ENCODE results near the gene ZNF683. TPM values are rescaled to one million over a fixed set of nuclear protein-coding genes. Genes with fewer than 3 reads are reported as not detected.

Gene ZNF683
- total RNA-seq, 1 donor from 2014 or later: not detected

DNA sequence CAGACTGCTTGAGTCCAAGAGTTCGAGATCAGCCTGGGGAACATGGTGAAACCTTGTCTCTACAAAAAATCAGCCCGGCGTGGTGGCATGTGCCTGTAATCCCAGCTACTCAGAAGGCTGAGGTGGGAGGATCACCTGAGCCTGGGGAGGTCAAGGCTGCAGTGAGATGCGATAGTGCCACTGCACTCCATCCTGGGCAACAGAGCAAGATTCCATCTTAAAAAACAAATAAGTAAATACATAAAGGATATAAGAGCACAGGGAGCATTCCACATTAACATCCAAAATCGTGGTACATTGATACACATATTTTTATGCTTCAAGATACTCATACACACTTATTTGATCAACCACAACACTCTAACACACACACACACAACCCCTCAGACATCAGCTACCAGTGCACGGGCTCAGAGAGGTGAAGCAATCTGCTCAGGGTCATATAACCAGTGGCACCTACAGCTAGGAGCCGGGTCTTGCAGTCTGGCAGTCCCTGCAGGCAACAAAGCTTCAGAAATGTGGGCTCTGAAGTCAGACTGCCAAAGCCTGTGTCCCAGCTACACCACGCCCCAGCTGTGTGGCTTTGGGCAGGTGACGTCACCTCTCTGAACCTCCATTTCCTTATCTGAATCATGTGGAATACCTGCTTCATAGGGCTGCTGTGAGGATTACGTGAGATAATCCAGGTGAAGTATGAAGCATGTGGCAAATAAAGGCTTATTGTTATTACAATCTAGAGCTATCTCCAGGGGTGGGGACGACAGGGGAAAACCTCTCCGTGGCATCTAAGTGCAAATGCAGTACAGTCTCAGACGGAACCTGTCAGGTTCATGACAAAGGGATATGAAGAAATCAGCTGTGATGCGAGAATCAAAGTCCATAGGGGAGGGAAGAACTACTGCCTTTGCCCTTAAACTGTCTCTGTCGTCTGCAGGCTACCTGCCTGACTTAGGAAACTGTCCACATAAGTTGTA is 13.9 kb downstream of the ZNF683 start:
- no peak for DNase-seq (ENCODE audit: low read depth in 2 of 2)

- DNase-seq (ENCODE audit: low read depth in 2 of 2): no peak
These were observed 15.4 kb downstream of the ZNF683 start for GRCh38 chr1:26357121-26357602.

DNA sequence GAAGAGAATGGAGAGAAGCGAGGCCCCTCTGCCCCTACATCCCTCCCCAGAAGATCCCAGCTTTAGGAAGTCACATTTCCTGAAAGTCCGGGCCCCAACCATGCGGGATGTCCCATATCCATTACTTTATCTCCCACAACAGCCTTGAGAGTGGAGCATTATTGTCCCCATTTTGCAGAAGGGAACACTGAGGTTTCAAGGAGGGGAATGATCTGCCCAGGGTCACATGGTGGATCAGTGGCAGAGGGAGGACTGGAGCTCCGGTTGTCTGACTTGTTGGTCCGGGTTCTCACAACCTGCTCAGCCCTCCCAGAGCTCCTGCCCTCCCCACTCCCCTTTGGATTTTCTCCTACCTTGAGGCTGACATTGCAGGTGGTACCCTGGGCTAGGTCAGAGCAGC is 16.4 kb downstream of the ZNF683 start:
- no peak for DNase-seq (ENCODE audit: low read depth in 2 of 2)

GRCh38 chr1:26354972-26355371 is 17.6 kb downstream of the ZNF683 start:
- no peak for DNase-seq (ENCODE audit: low read depth in 2 of 2)

GRCh38 chr1:26353976-26354820 is 18.4 kb downstream of the ZNF683 start, which contains the start of gene CRYBG2:
Gene CRYBG2 (minus strand): TSS chr1:26354130. CDS start chr1:26346657, 7,473 bp downstream.
- DNase-seq (ENCODE audit: low read depth in 2 of 2): no peak

DNA sequence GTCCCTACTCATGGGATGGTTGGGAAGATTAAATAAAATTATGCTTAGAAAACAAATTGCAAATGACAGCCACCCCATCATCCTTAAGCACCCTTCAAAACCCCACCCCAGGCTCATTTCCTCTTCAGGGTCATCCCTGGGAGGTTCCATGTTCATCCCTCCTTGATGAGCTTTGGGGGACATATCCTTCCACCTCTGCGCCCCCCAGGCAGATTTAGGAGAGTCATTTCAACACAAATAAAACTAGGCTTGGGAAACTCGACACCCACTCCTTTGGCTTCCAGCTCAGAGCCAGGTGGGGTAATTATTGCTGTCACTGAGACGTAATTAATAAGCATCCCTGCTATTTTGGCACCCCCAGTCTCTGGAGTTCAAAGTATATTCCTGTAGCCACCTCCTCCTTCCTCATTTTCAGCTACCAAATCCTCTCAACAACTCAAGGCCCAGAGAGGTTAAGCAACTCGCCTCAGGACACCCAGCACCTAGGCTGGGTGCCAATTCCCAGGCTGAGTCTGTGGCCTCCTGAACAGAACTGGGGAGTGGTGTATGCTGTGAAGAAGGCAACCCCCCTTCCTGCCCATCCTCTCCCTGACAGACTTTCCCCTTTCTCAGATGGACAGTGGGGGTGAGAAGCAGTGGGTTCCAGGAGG is 19.2 kb downstream of the ZNF683 start:
- no peak for DNase-seq (ENCODE audit: low read depth in 2 of 2)

GRCh38 chr1:26352338-26352679 is 20.2 kb downstream of the ZNF683 start:
- DNase-seq (ENCODE audit: low read depth in 2 of 2): no peak

DNA sequence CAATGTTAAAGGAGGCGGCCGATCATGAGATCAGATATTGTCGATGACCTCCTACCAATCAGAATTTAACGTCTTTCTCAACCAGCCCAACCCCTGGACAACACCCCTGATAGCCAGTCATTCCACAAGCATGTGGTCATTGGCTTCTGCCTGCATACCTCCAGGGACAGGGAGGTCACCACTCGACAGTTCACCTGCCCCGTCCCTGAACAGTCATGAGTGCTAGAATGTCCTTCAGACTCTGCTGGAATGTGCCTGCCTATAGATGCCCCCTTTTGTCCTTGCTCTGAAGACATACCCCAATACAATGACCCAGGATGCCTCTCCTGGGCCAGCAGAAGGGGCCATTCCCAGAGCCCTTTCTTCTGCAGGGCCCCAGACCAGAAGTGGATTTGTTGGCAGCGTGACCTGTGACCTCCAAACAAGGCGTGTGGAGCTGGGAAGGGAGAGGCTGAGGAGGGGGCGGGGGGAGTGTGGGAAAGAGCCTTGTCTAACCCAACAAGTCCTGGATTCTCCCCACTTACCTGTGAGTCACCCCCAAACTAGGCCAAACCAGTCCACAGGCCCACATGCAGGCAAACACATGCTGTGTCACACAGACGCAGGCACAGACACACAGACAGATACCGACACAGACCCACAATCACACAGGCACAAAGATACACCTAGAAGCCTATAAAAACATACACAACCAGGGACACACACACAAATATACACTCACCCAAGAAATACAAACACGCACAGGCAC is 20.8 kb downstream of the ZNF683 start:
- DNase-seq (ENCODE audit: low read depth in 2 of 2): peak in 1 of 2 donors; percentile 46

- peak; percentile 71 to 88 for DNase-seq (ENCODE audit: low read depth in 2 of 2)
These were observed 21.6 kb downstream of the ZNF683 start for GRCh38 chr1:26350701-26351589.

GRCh38 chr1:26350343-26350700 is 22.2 kb downstream of the ZNF683 start:
- DNase-seq (ENCODE audit: low read depth in 2 of 2): no peak

- no peak for DNase-seq (ENCODE audit: low read depth in 2 of 2)
These were observed 22.7 kb downstream of the ZNF683 start for GRCh38 chr1:26349877-26350244.

- no peak for DNase-seq (ENCODE audit: low read depth in 2 of 2)
These were observed 23.2 kb downstream of the ZNF683 start for GRCh38 chr1:26349188-26349876.

GRCh38 chr1:26346274-26347033 is 26.1 kb downstream of the ZNF683 start:
- no peak for DNase-seq (ENCODE audit: low read depth in 2 of 2)

DNA sequence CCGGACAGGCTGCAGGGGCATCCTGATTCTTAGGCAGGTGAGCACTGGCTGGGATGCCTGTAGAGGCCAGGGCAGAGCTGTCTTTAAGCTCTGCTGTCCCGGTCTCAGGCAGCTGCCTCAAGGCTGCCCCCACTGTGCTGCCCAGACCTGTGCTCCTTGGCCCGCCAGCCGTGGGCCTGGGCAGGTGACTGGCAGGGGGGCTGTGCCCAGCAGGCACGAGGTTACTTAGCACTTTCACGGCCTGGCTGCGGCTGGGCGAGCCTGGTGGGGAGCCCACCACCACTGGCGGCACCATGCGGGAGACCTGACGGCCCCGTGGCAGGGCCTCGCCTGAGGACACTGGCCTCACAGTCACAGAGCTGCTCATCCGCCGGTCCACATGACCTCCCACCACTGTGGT is 26.8 kb downstream of the ZNF683 start:
- no peak for DNase-seq (ENCODE audit: low read depth in 2 of 2)

DNA sequence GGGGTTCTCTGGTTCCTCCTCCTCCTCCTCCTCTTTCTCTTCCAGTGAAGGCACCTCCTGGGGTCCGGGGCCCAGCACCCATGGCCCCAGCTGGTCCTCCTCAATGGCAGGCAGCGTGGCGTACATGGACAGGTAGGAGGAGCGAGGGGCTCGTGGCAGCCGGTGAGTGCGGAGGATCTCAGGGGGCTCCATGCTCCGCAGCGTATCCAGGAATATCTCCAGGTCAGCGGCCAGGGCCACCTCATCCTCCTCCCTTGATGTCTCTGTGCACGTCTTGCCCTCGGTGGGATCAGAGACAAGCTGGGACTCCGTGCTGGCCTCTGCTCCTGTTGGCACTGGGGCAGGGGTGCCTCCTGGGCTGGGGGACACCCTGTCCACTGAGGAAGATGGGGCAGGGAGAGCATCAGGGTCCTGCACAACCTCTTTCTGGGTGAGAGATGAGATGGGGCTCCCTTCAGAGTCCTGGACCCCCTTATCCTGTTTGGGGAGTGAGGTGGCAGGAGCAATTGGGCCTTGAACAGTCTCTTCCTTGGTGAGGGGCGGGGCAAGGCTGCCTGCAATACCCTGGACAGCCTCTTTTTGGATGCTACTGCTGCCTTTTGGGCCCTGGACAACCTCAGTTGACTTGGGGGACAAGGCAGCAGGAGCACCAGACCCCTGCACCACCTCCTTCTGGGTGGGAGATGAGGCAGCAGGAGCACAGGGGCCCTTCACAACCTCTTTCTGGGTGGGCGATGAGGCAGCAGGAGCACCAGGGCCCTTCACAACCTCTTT is 28.2 kb downstream of the ZNF683 start:
- DNase-seq (ENCODE audit: low read depth in 2 of 2): no peak

DNA sequence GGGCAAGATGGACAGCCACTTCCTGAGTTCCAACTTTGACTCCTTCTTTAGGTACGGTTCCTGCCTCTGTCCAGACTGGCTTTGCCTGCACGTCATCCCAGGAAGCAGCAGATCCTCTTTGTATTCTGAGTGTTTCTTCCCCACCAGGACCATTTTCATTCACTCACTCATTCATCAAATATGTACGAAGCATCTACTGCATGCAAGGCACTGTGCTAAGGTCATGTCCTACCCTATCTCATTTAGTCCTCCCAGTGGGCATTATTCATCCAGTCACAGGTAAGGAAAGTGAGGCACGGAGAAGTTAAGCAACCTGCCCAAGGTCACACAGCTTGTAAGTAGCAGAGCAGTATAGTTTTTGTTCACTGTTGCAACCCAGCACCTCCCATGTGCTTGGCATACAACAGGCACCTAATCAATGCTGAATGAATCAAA is 32.5 kb downstream of the ZNF683 start:
- DNase-seq (ENCODE audit: low read depth in 2 of 2): no peak

GRCh38 chr1:26338670-26339069 is 33.9 kb downstream of the ZNF683 start:
- DNase-seq (ENCODE audit: low read depth in 2 of 2): no peak

DNA sequence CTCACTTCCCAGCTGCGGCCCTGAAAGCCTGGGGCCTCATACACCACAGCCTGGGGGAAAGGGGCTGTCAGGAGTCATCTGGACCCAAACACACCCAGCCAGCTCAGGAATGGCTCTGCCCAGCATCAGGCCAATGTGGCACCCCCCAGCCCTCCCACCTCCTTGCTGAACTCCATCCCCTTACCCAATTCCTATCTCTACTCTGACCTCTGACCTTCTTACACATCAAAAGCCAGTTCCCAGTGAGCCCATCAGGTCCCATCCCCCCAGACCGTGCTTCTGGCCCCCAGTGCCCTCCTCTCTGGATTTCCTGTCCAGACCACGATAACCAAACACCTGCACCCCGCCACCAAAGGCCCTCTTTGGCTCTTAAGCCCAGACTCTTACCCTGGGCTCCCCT is 34.9 kb downstream of the ZNF683 start:
- no peak for DNase-seq (ENCODE audit: low read depth in 2 of 2)
